H9 (cell line): ENCODE results near the gene PRSS38. TPM values are rescaled to one million over a fixed set of nuclear protein-coding genes. Genes with fewer than 3 reads are reported as not detected.

Experiments used
- DNase-seq: peaks from one replicate; pipeline ENCODE4 v3.0.0-alpha.2; 2017
- H2AFZ ChIP-seq: one replicate; pipeline ENCODE4 v1.6.1; 2013; ENCODE audit warnings: mild to moderate bottlenecking, low read length, control low read depth, moderate library complexity
- H2AK5ac ChIP-seq: 2 replicates; pipeline ENCODE4 v1.6.1; 2013; ENCODE audit warnings: low read length, control low read depth, mixed read lengths; ENCODE audit not compliant: insufficient read length
- H2BK120ac ChIP-seq: one replicate; pipeline ENCODE4 v1.6.1; 2013; ENCODE audit warnings: low read depth, mild to moderate bottlenecking, low read length, control low read depth, inconsistent platforms; ENCODE audit not compliant: poor library complexity, severe bottlenecking
- H2BK12ac ChIP-seq: 2 replicates; pipeline ENCODE4 v1.6.1; 2013; ENCODE audit warnings: low read length, control low read depth, mixed read lengths, low read depth; ENCODE audit not compliant: insufficient read length
- H2BK15ac ChIP-seq: 2 replicates; pipeline ENCODE4 v1.6.1; 2013; ENCODE audit warnings: low read depth, low read length, control low read depth
- H2BK20ac ChIP-seq: one replicate; pipeline ENCODE4 v1.6.1; 2013; ENCODE audit warnings: low read depth, mild to moderate bottlenecking, low read length, control low read depth, inconsistent platforms; ENCODE audit not compliant: poor library complexity, severe bottlenecking
- H2BK5ac ChIP-seq: 2 replicates; pipeline ENCODE4 v1.6.1; 2013; ENCODE audit warnings: low read length, control low read depth, mixed read lengths; ENCODE audit not compliant: insufficient read length
- H3K14ac ChIP-seq: 2 replicates; pipeline ENCODE4 v1.6.1; 2013; ENCODE audit warnings: low read length, control low read depth; ENCODE audit not compliant: insufficient read depth
- H3K18ac ChIP-seq: 2 replicates; pipeline ENCODE4 v1.6.1; 2013; ENCODE audit warnings: low read depth, mild to moderate bottlenecking, mixed read lengths, low read length, control low read depth; ENCODE audit not compliant: insufficient read length
- H3K23ac ChIP-seq: 2 replicates; pipeline ENCODE4 v1.6.1; 2013; ENCODE audit warnings: low read length, control low read depth, mixed read lengths, low read depth; ENCODE audit not compliant: insufficient read length
- H3K23me2 ChIP-seq: 2 replicates; pipeline ENCODE4 v1.6.1; 2013; ENCODE audit warnings: low read depth, mild to moderate bottlenecking, mixed read lengths, low read length, control low read depth; ENCODE audit not compliant: insufficient read length, poor library complexity, severe bottlenecking
- H3K27ac ChIP-seq: 2 replicates; pipeline ENCODE4 v1.5.1; 2013; ENCODE audit warnings: low read length, control low read depth, mixed read lengths, low read depth; ENCODE audit not compliant: insufficient read length
- H3K27me3 ChIP-seq: 2 replicates; pipeline ENCODE4 v1.6.1; 2013; ENCODE audit warnings: low read length, control low read depth, inconsistent platforms; ENCODE audit not compliant: insufficient read depth
- H3K4ac ChIP-seq: 2 replicates; pipeline ENCODE4 v1.6.1; 2013; ENCODE audit warnings: low read depth, mild to moderate bottlenecking, control low read depth, inconsistent platforms, low read length, moderate library complexity
- H3K4me1 ChIP-seq: 2 replicates; pipeline ENCODE4 v1.6.1; 2013; ENCODE audit warnings: low read length, control low read depth, inconsistent platforms; ENCODE audit not compliant: insufficient read depth
- H3K4me2 ChIP-seq: 2 replicates; pipeline ENCODE4 v1.6.1; 2013; ENCODE audit warnings: low read length, control low read depth, mixed read lengths; ENCODE audit not compliant: insufficient read length, insufficient read depth
- H3K56ac ChIP-seq: 2 replicates; pipeline ENCODE4 v1.6.1; 2013; ENCODE audit warnings: low read depth, mild to moderate bottlenecking, mixed read lengths, low read length, control low read depth; ENCODE audit not compliant: insufficient read length
- H3K79me1 ChIP-seq: 2 replicates; pipeline ENCODE4 v1.6.1; 2013; ENCODE audit warnings: low read depth, mild to moderate bottlenecking, moderate library complexity, low read length, control low read depth, inconsistent platforms; ENCODE audit not compliant: insufficient read depth, poor library complexity, severe bottlenecking
- H3K79me2 ChIP-seq: 2 replicates; pipeline ENCODE4 v1.6.1; 2013; ENCODE audit warnings: low read length, control low read depth, inconsistent platforms; ENCODE audit not compliant: insufficient read depth
- H3K9ac ChIP-seq: 2 replicates; pipeline ENCODE4 v1.6.1; 2013; ENCODE audit warnings: low read length, control low read depth, mixed read lengths; ENCODE audit not compliant: insufficient read length; ENCODE audit errors: extremely low read depth
- H3K9me3 ChIP-seq: one replicate; pipeline ENCODE4 v1.6.1; 2013; ENCODE audit warnings: low read depth, low read length, inconsistent platforms; ENCODE audit not compliant: control insufficient read depth
- H3T11ph ChIP-seq: one replicate; pipeline ENCODE4 v1.6.1; 2013; ENCODE audit warnings: mild to moderate bottlenecking, low read length, control low read depth, inconsistent platforms
- H4K20me1 ChIP-seq: one replicate; pipeline ENCODE4 v1.6.1; 2013; ENCODE audit not compliant: control insufficient read depth, insufficient read length, insufficient read depth
- H4K5ac ChIP-seq: 2 replicates; pipeline ENCODE4 v1.6.1; 2013; ENCODE audit warnings: low read depth, mild to moderate bottlenecking, mixed read lengths, low read length, control low read depth; ENCODE audit not compliant: insufficient read length
- H4K8ac ChIP-seq: replicated peaks from 2 replicates; pipeline ENCODE4 v1.6.1; 2013; ENCODE audit warnings: low read length, control low read depth, mixed read lengths, low read depth; ENCODE audit not compliant: insufficient read length
- H4K91ac ChIP-seq: 2 replicates; pipeline ENCODE4 v1.6.1; 2013; ENCODE audit warnings: low read depth, mild to moderate bottlenecking, moderate library complexity, mixed read lengths, low read length, control low read depth; ENCODE audit not compliant: insufficient read length
- H3K27ac Mint-ChIP-seq, 3 experiments: 2 replicates in 2 of 3; 3 replicates in 1 of 3; pipeline ENCODE4 v1.8.0; 2020 to 2021; ENCODE audit warnings: mixed read lengths in 3 of 3, mild to moderate bottlenecking in 1 of 3, moderate library complexity in 1 of 3
- H3K27me3 Mint-ChIP-seq: 2 replicates; pipeline ENCODE4 v1.8.0; 2021; ENCODE audit warnings: low read depth, mild to moderate bottlenecking, moderate library complexity, mixed read lengths
- H3K36me3 Mint-ChIP-seq, 3 experiments: 2 replicates in 2 of 3; 3 replicates in 1 of 3; pipeline ENCODE4 v1.8.0; 2020 to 2021; ENCODE audit warnings: low read depth in 3 of 3, mixed read lengths in 3 of 3; ENCODE audit not compliant: insufficient read depth in 1 of 3
- H3K4me1 Mint-ChIP-seq, 2 experiments: 2 replicates each; pipeline ENCODE4 v1.8.0; 2020; ENCODE audit warnings: mixed read lengths in 2 of 2
- H3K4me3 Mint-ChIP-seq, 2 experiments: 2 replicates in 1 of 2; 3 replicates in 1 of 2; pipeline ENCODE4 v1.8.0; 2020 to 2021; ENCODE audit warnings: mild to moderate bottlenecking in 2 of 2, mixed read lengths in 2 of 2, moderate library complexity in 1 of 2
- H3K9me3 Mint-ChIP-seq, 2 experiments: 2 replicates in 1 of 2; 3 replicates in 1 of 2; pipeline ENCODE4 v1.8.0; 2020; ENCODE audit warnings: mild to moderate bottlenecking in 2 of 2, mixed read lengths in 2 of 2, moderate library complexity in 1 of 2
- CTCF ChIP-seq: fragments of 200-600 bp; sonication (generic); conservative IDR thresholded peaks from 3 replicates; pipeline ENCODE4 v1.8.0; 2021; ENCODE audit warnings: antibody characterized with exemption, mild to moderate bottlenecking
- whole genome bisulfite sequencing: extraction: QIAGEN DNeasy Blood & Tissue Kit; methylation state at CpG from one replicate; pipeline ENCODE4 v1.1.7; 2013; ENCODE audit warnings: missing lambda C conversion rate, low lambda C conversion rate, mixed read lengths; ENCODE audit not compliant: insufficient read length; ENCODE audit errors: extremely low coverage; 5-methylcytosine and 5-hydroxymethylcytosine counted together
- total RNA-seq: library from RNA; stranded (reverse); gene quantifications from 2 replicates; pipeline ENCODE4 v1.2.1, GENCODE V29; 2021

Gene PRSS38
- total RNA-seq, 1 experiment from 2014 or later = not detected

DNA sequence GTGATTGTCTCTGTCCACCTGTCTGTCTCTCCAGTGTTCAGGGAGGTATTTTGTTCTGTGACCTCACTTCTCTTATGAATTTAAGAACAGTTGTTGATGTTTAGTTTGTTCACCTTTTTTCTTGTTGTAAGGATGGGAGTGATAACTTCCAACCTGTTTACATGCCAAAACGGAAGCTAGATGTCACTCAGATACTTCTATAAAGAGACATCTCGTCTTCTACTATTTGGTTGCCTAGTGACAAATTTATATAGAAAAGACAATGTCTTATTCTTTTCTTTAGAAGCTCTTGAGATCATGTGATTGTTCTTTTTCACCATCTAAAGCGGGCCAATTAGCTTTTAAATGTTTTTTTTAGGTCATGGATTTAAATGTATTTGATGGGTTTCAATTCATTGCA, 33.8 kb downstream of the PRSS38 start:
- no peaks in the 10 kb centered on the region for H3K4me1 ChIP-seq

More for the DNA sequence above, 33.8 kb downstream of the PRSS38 start:
- no peaks in the 10 kb centered on the region for H3K36me3 Mint-ChIP-seq
- DNase-seq = no peak
- Histone ChIP-seq H2AFZ (no peak overlapping the region), H2BK120ac (no peak overlapping the region), H4K5ac (no peak overlapping the region), H3K18ac (no peak overlapping the region), H4K20me1 (no peaks in the 10 kb centered on the region), H4K8ac (no peak overlapping the region), H3K79me2 (no peaks in the 10 kb centered on the region), H2AK5ac (no peak overlapping the region), H4K91ac (no peak overlapping the region), H2BK5ac (no peak overlapping the region), H2BK12ac (no peak overlapping the region), H2BK20ac (no peak overlapping the region), H3K4me2 (no peak overlapping the region), H3K14ac (no peak overlapping the region), H3K27ac (no peak overlapping the region), H3K79me1 (no peaks in the 10 kb centered on the region), H3K56ac (no peak overlapping the region), H3K4ac (no peak overlapping the region), H2BK15ac (no peak overlapping the region), H3K27me3 (no peaks in the 10 kb centered on the region), H3T11ph (no peak overlapping the region), H3K9ac (no peak overlapping the region), H3K9me3 (no peaks in the 10 kb centered on the region), H3K23ac (no peak overlapping the region), H3K23me2 (no peaks in the 10 kb centered on the region)
- no CpG with 5 or more reads among the region's 3 CpGs for WGBS
- peaks cover 2 to 11% of the 10 kb centered on the region in 2 experiments; a peak in 3 of 5 replicates for H3K9me3 Mint-ChIP-seq
- H3K27me3 Mint-ChIP-seq = peaks cover 7% of the 10 kb centered on the region
- no peak overlapping the region for H3K27ac Mint-ChIP-seq
- H3K4me3 Mint-ChIP-seq = no peak overlapping the region
- no peaks in the 10 kb centered on the region for H3K4me1 Mint-ChIP-seq
- TF ChIP-seq CTCF = no peak
